Measurements from ENCODE around the gene ATRAID.

- no peak for TF ChIP-seq POLR2A (IDR thresholded peaks at IDR 0.05)
- TF ChIP-seq CTCF (IDR thresholded peaks at IDR 0.05): no peak
Measured at GRCh38 chr2:27264253-27264752, 52.5 kb downstream of the ATRAID start.
